Measurements from ENCODE around the gene TULP1. TPM values are rescaled to one million over a fixed set of nuclear protein-coding genes. Genes with fewer than 3 reads are reported as not detected.
"Not testable (repeated sequence)": the region's sequence is repeated elsewhere in the genome, so short reads cannot be mapped to it uniquely, and the experiment has no call there.

Gene TULP1
- total and polyA plus RNA-seq, 8 donors = 0.28 TPM; not detected in 7

GRCh38 chr6:35544769-35545361 lies 32.2 kb upstream of the TULP1 start:
- no peaks in the 10 kb centered on the region for H3K9me3 ChIP-seq
- WGBS, 2 donors = 44 to 50% methylated on average over 12 to 13 of the region's 13 CpGs
- no peaks in the 10 kb centered on the region for H3K27me3 ChIP-seq
- TF ChIP-seq, protein P1, sequence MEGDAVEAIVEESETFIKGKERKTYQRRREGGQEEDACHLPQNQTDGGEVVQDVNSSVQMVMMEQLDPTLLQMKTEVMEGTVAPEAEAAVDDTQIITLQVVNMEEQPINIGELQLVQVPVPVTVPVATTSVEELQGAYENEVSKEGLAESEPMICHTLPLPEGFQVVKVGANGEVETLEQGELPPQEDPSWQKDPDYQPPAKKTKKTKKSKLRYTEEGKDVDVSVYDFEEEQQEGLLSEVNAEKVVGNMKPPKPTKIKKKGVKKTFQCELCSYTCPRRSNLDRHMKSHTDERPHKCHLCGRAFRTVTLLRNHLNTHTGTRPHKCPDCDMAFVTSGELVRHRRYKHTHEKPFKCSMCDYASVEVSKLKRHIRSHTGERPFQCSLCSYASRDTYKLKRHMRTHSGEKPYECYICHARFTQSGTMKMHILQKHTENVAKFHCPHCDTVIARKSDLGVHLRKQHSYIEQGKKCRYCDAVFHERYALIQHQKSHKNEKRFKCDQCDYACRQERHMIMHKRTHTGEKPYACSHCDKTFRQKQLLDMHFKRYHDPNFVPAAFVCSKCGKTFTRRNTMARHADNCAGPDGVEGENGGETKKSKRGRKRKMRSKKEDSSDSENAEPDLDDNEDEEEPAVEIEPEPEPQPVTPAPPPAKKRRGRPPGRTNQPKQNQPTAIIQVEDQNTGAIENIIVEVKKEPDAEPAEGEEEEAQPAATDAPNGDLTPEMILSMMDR (IDR thresholded peaks at IDR 0.05) = no peak
- no peak for FAIRE-seq
- H3K27ac ChIP-seq = no peak overlapping the region
- H3K4me3 ChIP-seq = no peak overlapping the region
- no peaks in the 10 kb centered on the region for H3K4me1 ChIP-seq
- intact Hi-C loops (cut with DNase I) = no loop called here
- ATAC-seq = no peak
- H3K36me3 ChIP-seq = no peaks in the 10 kb centered on the region
- no peak for DNase-seq

DNA sequence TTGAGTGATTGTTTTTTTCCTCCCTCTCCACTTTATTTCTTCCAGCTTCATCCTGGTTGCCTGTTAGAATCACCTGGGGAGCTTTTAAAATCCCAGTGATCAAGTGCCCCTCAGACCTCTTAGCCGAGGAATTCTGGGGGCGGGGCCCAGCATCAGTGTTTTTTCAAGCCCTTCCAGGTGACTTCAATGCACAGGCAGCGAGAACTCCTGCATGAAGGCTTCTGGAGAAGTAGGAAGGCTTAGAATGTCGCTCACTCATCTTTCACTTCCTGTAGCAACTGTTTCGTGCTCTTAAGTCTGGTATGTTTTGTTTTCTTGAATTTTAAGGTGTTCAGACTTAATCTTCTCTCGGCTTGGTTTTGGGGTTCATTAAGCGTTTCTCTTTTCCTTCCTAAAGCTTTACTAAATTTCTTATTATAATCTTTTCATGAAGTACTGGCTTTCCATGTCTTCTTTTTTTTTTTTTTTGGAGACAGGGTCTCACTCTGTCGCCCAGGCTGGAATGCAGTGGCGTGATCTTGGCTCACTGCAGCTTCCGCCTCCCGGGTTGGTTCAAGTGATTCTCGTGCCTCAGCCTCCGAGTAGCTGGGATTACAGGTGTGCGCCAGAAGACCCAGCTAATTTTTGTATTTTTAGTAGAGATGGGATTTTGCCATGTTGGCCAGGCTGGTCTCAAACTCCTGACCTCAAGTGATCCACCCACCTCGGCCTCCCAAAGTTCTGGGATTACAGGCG lies 30.9 kb upstream of the TULP1 start:
- no peak overlapping the region for H3K27ac ChIP-seq
- FAIRE-seq = no peak

GRCh38 chr6:35541836-35542235 lies 29.1 kb upstream of the TULP1 start:
- no peaks in the 10 kb centered on the region for H3K9me3 ChIP-seq
- H3K27me3 ChIP-seq = no peaks in the 10 kb centered on the region
- no peak overlapping the region for H3K4me3 ChIP-seq
- TF ChIP-seq, protein P1 (IDR thresholded peaks at IDR 0.05) = no peak
- no peaks in the 10 kb centered on the region for H3K36me3 ChIP-seq
- H3K4me1 ChIP-seq = no peaks in the 10 kb centered on the region
- no peak for ATAC-seq
- intact Hi-C loops (cut with DNase I) = no loop called here
- DNase-seq = no peak
- 89 to 98% methylated on average over 2 of the region's 2 CpGs for WGBS, 2 donors
- no peak for FAIRE-seq
- no peak overlapping the region for H3K27ac ChIP-seq

More for the DNA sequence above, 30.9 kb upstream of the TULP1 start:
- Histone ChIP-seq H3K27me3 (no peaks in the 10 kb centered on the region), H3K36me3 (no peaks in the 10 kb centered on the region), H3K9me3 (no peaks in the 10 kb centered on the region), H3K4me3 (no peak overlapping the region), H3K4me1 (no peaks in the 10 kb centered on the region)
- no peak for DNase-seq
- no peak for ATAC-seq
- 79 to 80% methylated on average over 16 of the region's 16 CpGs for whole genome bisulfite sequencing, 2 donors
- TF ChIP-seq, protein P1 (IDR thresholded peaks at IDR 0.05) = no peak
- intact Hi-C loops (cut with DNase I) = no loop called here

GRCh38 chr6:35539223-35539622 lies 26.5 kb upstream of the TULP1 start:
- Histone ChIP-seq H3K4me3 (no peak overlapping the region), H3K27ac (no peak overlapping the region), H3K9me3 (no peaks in the 10 kb centered on the region), H3K36me3 (no peaks in the 10 kb centered on the region), H3K27me3 (no peaks in the 10 kb centered on the region), H3K4me1 (no peaks in the 10 kb centered on the region)
- FAIRE-seq = no peak
- 71 to 74% methylated on average over 3 of the region's 3 CpGs for WGBS, 2 donors
- no peak for ATAC-seq
- DNase-seq = no peak
- TF ChIP-seq, protein P1 (IDR thresholded peaks at IDR 0.05) = no peak
- intact Hi-C loops (cut with DNase I) = no loop called here

GRCh38 chr6:35535847-35536246 lies 23.2 kb upstream of the TULP1 start:
- FAIRE-seq; DNase-seq; intact Hi-C loops (cut with DNase I); H3K27ac ChIP-seq; H3K36me3 ChIP-seq; H3K4me3 ChIP-seq; H3K27me3 ChIP-seq; H3K9me3 ChIP-seq; ATAC-seq; H3K4me1 ChIP-seq: not testable (repeated sequence)
- 82 to 90% methylated on average over 6 of the region's 6 CpGs for WGBS, 2 donors
